ENCODE results near the gene CRB2.

The CRB2 gene

DNA sequence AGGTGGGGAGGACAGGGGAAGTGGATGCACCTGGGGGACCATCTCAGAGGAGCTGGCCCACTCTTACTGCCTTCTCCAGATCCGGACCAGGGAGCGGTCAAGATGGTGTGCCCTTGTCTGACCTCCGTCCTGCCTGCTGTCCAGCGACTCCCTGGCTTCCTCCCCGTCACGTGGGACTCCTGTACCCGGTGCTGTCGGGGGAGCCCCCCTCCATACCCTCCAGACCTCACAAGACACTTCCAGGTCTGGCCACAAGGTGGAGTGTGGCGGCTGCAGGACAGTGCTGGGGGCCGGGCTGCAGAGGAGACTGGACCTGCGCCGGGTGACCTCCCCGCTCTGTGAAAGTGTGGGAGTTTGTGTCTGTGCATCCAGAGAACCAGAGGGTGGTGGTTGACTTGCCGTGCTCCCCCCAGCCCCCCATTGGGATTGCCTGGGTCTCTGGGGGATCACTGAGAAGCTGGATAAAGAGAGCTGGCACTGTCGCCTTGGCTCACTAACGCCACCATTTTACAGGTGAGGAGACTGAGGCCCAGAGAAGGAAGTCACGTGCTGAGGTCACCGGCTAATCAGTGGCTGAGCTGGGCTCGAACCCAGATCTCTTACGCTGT, 1.9 kb upstream of the CRB2 start:
- DNase-seq (ENCODE audit: low read depth) = peak; percentile 53
- H3K4me3 ChIP-seq (ENCODE audit: control insufficient read depth, low read depth, low read length) = no peak overlapping the region
- TF ChIP-seq, protein P1, sequence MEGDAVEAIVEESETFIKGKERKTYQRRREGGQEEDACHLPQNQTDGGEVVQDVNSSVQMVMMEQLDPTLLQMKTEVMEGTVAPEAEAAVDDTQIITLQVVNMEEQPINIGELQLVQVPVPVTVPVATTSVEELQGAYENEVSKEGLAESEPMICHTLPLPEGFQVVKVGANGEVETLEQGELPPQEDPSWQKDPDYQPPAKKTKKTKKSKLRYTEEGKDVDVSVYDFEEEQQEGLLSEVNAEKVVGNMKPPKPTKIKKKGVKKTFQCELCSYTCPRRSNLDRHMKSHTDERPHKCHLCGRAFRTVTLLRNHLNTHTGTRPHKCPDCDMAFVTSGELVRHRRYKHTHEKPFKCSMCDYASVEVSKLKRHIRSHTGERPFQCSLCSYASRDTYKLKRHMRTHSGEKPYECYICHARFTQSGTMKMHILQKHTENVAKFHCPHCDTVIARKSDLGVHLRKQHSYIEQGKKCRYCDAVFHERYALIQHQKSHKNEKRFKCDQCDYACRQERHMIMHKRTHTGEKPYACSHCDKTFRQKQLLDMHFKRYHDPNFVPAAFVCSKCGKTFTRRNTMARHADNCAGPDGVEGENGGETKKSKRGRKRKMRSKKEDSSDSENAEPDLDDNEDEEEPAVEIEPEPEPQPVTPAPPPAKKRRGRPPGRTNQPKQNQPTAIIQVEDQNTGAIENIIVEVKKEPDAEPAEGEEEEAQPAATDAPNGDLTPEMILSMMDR (conservative IDR thresholded peaks at IDR 0.05; ENCODE audit: control insufficient read depth, insufficient read depth, low read depth, low read length) = peak; percentile 71

DNA sequence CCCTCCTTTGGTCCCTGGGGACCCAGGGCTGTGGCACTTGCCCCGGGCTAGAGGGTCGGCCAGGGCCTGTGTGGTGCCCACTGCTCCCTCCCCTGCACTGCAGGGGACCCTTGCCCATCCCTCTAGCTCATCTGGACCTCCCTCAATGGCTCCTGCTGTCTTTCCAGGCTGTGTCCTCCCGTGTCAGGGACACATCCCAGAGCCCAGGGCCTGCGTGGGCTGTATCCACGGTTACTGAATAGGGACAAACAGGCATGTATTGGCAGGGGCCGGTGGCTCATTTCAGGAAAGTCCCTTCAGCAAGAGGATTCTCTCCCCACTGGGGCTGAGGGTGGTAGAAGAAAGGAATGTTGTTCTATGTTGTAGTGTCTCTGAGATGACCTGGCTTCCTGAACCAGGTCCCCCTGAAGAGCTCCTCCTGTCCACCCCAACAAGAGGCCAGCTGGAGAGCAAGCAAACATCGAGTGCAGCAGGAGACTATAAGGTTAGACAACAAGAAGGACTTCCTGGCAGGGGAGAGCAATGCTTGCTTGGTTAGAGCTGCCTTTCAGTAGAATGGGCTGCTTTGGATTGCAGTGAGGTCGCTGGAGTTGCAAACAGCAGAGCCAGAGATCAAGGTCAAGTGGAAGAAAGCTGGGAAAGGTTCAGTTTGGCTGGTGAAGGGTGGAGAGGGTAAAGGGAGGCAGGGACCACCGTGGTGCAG, 1.0 kb upstream of the CRB2 start:
- no peak for DNase-seq (ENCODE audit: low read depth)
- TF ChIP-seq, protein P1 (conservative IDR thresholded peaks at IDR 0.05; ENCODE audit: control insufficient read depth, insufficient read depth, low read depth, low read length) = no peak

DNA sequence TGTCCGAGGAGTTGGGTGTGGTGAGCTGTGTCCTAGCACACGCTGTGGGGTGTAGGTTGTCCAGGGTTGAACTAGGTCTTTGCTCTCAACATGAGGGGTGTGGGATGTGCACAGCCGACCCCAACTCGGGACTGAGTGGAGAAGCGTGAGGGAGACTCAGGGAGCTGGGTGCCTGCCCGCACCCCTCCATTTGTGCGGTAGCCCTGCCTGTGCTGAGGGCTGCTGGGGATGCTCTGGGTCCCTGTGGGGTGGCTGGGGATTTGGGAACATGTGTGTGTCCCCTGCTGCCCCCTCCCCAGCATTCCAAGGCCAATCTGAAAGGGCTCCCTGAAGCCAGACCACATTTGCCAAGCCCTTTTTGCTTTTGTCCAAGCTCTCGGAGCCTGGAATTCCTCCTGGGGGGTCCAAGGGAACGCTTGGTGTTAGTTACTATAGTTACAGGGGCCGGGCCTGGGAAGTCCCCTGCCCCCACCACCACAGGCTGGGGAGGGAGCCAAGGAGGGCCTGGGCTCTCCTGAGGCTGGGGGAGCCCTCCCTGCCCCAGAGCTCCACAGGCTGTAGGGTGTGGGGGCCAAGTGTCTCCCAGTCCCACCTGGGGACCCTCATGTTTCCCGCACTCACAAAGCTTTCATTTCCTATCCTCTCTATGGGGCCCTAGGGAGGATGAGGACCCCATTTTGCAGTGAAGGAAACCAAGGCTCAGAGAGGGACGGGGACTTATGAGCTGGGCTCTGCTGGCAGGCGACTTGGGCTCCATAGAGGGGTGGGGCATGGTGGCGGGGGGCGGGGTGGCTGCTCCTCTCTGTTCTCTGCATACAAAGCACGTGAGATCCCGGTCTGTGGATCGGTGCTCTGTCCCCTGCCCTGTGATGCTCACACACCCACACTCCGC, 1.1 kb downstream of the CRB2 start:
- TF ChIP-seq, protein P1 (conservative IDR thresholded peaks at IDR 0.05; ENCODE audit: control insufficient read depth, insufficient read depth, low read depth, low read length) = no peak
- no peak overlapping the region for H3K4me3 ChIP-seq (ENCODE audit: control insufficient read depth, low read depth, low read length)
- no peak for DNase-seq (ENCODE audit: low read depth)

More for the DNA sequence above, 1.0 kb upstream of the CRB2 start:
- H3K4me3 ChIP-seq (ENCODE audit: control insufficient read depth, low read depth, low read length) = no peak overlapping the region

DNA sequence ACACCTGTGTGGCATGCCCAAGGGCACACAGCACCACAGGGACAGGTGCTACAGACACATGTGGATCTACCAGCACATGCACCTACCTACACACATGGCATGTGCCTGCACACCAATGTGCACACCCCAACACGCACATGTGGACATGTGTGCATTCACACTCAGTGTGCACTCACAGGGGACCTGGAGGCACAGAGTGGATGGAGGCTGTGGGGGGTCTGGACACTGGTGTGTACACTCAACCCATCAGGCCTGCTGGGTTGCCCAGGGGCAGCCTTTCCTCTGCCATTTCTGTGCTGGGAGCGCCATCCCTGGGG, 1.7 kb downstream of the CRB2 start:
- H3K4me3 ChIP-seq (ENCODE audit: control insufficient read depth, low read depth, low read length) = no peak overlapping the region
- DNase-seq (ENCODE audit: low read depth) = no peak
- TF ChIP-seq, protein P1 (conservative IDR thresholded peaks at IDR 0.05; ENCODE audit: control insufficient read depth, insufficient read depth, low read depth, low read length) = no peak

DNA sequence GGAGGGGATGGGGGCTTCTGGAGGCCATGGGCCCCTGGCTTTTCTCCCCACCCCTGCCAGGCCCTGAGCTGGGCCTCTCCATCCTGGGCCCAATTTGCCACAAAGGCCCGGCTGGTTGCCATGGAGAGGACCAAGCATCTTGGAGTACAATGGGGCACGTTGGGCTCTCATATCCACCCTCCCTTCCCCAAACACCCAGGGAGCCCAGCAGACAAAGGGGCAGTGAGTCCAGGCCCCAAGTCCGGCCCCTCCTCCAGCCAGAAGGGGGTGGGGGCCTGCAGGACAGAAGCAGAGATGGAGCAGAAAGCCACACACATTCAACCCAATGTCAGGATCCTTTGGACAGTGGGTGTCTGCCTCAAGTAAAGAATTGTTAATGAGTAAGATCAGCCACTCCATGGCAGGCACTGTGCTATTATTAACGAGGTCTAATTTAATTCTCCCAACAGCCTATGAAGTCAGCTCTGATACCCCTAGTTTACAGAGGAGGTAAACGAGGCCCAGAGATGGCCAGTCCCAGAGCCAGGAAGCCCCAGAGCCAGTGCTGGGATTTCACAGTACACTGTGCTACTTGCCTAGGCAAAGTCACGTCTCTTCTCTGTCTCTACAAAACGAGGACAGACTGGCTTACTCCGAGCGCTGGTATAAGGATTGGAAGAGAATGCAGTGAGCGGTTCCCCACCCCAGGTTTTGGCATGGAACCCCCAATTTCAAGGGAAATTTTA, 2.3 kb downstream of the CRB2 start:
- H3K4me3 ChIP-seq (ENCODE audit: control insufficient read depth, low read depth, low read length) = no peak overlapping the region

DNA sequence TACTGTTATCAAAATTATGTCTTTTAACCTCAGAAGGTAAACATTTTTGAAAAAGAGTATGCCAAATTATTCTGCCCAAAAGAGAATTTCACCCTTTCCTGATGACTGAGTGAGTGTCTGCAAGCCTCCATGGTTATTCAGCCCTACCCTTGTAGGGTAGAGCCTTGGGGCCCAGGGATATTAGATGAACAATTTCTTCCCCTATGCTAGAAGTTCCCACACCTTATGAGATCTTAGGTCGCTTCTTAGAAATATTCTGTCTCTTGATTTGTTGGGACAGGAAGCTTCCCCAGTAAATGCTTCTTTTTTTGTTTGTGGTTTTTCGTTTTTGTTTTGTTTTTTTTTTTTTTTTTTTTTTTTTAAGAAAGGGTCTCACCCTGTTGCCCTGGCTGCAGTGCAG, 3.1 kb downstream of the CRB2 start:
- TF ChIP-seq, protein P1 (conservative IDR thresholded peaks at IDR 0.05; ENCODE audit: control insufficient read depth, insufficient read depth, low read depth, low read length) = no peak
- no peak for DNase-seq (ENCODE audit: low read depth)
- no peak overlapping the region for H3K4me3 ChIP-seq (ENCODE audit: control insufficient read depth, low read depth, low read length)

More for the DNA sequence above, 2.3 kb downstream of the CRB2 start:
- no peak for DNase-seq (ENCODE audit: low read depth)
- TF ChIP-seq, protein P1 (conservative IDR thresholded peaks at IDR 0.05; ENCODE audit: control insufficient read depth, insufficient read depth, low read depth, low read length) = no peak

All from fibroblast of mammary gland (primary cell).